Cardiac muscle cell (in vitro differentiated cells and primary cell): Measurements from ENCODE around the gene ZDHHC7. TPM values are rescaled to one million over a fixed set of nuclear protein-coding genes. Genes with fewer than 3 reads are reported as not detected.

Source experiments
- DNase-seq, 2 donors: peaks; one replicate each; pipeline versions ENCODE4 v3.0.0 to v3.0.0-alpha.2; 2010 to 2017; ENCODE audit warnings: low read depth in 1 of 2, low spot score in 1 of 2
- H3K27ac ChIP-seq: fragments of 200-600 bp; sonication (generic); 2 replicates; pipeline ENCODE4 v1.5.1; 2016
- H3K27me3 ChIP-seq: fragments of 200-600 bp; sonication (generic); 2 replicates; pipeline ENCODE4 v1.6.0; 2016; ENCODE audit warnings: control low read depth
- H3K36me3 ChIP-seq: fragments of 200-600 bp; sonication (generic); 2 replicates; pipeline ENCODE4 v1.5.1; 2016; ENCODE audit warnings: control low read depth
- H3K4me1 ChIP-seq: fragments of 200-600 bp; sonication (generic); 2 replicates; pipeline ENCODE4 v1.8.1; 2017; ENCODE audit warnings: low read depth, mild to moderate bottlenecking, mixed run types
- H3K4me3 ChIP-seq: fragments of 200-600 bp; sonication (generic); 2 replicates; pipeline ENCODE4 v1.5.1; 2016; ENCODE audit warnings: mild to moderate bottlenecking
- H3K9me3 ChIP-seq: fragments of 200-600 bp; sonication (generic); 2 replicates; pipeline ENCODE4 v1.5.1; 2017; ENCODE audit warnings: low read depth, mild to moderate bottlenecking, control low read depth
- CTCF ChIP-seq: IDR thresholded peaks from 2 replicates; pipeline ENCODE4 v1.5.1; 2012; ENCODE audit warnings: low read depth, mild to moderate bottlenecking, low read length
- polyA plus RNA-seq: library from polyadenylated mRNA; unstranded; fragments of >200 nt; fragmentation: Nextera tagmentation; extraction: Ambion mirVana; gene quantifications from 2 replicates; pipeline ENCODE4 v1.2.1, GENCODE V29; 2016
- total RNA-seq: library from RNA; depleted of rRNA; stranded (reverse); fragments of >200 nt; gene quantifications from 2 replicates; pipeline ENCODE4 v1.2.3, GENCODE V29; 2016

The ZDHHC7 gene
- total and polyA plus RNA-seq, 2 experiments from 2014 or later = 57.8 to 70.1 TPM

- Histone ChIP-seq H3K27ac (peak overlapping the region; percentile 36), H3K4me3 (no peak overlapping the region), H3K36me3 (peaks cover 32% of the 10 kb centered on the region), H3K4me1 (peaks cover 5% of the 10 kb centered on the region), H3K27me3 (no peaks in the 10 kb centered on the region), H3K9me3 (no peaks in the 10 kb centered on the region)
- no peak for DNase-seq
- TF ChIP-seq CTCF = no peak
These were observed 37.4 kb downstream of the ZDHHC7 start for GRCh38 chr16:84973776-84974523.

GRCh38 chr16:84973236-84973635 is 38.1 kb downstream of the ZDHHC7 start:
- no peak for TF ChIP-seq CTCF
- Histone ChIP-seq H3K27ac (peak overlapping the region; percentile 36), H3K27me3 (no peaks in the 10 kb centered on the region), H3K9me3 (no peaks in the 10 kb centered on the region), H3K4me1 (peaks cover 5% of the 10 kb centered on the region), H3K36me3 (peaks cover 26% of the 10 kb centered on the region), H3K4me3 (no peak overlapping the region)
- no peak for DNase-seq

GRCh38 chr16:84970447-84971127 is 40.7 kb downstream of the ZDHHC7 start:
- peak; percentile 88 for TF ChIP-seq CTCF

GRCh38 chr16:84967828-84968227 is 43.5 kb downstream of the ZDHHC7 start:
- Histone ChIP-seq H3K27me3 (no peaks in the 10 kb centered on the region), H3K4me1 (peaks cover 5% of the 10 kb centered on the region), H3K27ac (no peak overlapping the region), H3K36me3 (no peaks in the 10 kb centered on the region), H3K4me3 (no peak overlapping the region), H3K9me3 (no peaks in the 10 kb centered on the region)
- peak in 1 of 2 donors; percentile 21 for DNase-seq
- no peak for TF ChIP-seq CTCF

More at GRCh38 chr16:84970447-84971127, 40.7 kb downstream of the ZDHHC7 start:
- no peak overlapping the region for H3K4me3 ChIP-seq
- H3K4me1 ChIP-seq = peaks cover 5% of the 10 kb centered on the region
- no peaks in the 10 kb centered on the region for H3K27me3 ChIP-seq
- peaks cover 2% of the 10 kb centered on the region for H3K36me3 ChIP-seq
- H3K27ac ChIP-seq = no peak overlapping the region
- no peaks in the 10 kb centered on the region for H3K9me3 ChIP-seq
- peak; percentile 81 to 85 for DNase-seq

GRCh38 chr16:84965428-84966415 is 45.6 kb downstream of the ZDHHC7 start:
- H3K4me1 ChIP-seq = no peaks in the 10 kb centered on the region
- no peaks in the 10 kb centered on the region for H3K36me3 ChIP-seq
- H3K27me3 ChIP-seq = no peaks in the 10 kb centered on the region
- no peak for TF ChIP-seq CTCF
- no peak overlapping the region for H3K27ac ChIP-seq
- no peaks in the 10 kb centered on the region for H3K9me3 ChIP-seq
- DNase-seq = no peak
- H3K4me3 ChIP-seq = no peak overlapping the region
